ENCODE results near the gene DNM1.

- TF ChIP-seq GATA2 (IDR thresholded peaks at IDR 0.05; ENCODE audit: low read depth, low read length) (no peak), GATA3 (IDR thresholded peaks at IDR 0.05; ENCODE audit: low read depth, low read length) (no peak)
Measured at GRCh38 chr9:128275198-128276007, 72.2 kb downstream of the DNM1 start, which contains the start of gene GOLGA2.
